Chondrocyte (in vitro differentiated cells): Measurements from ENCODE around the gene APLP2. TPM values are rescaled to one million over a fixed set of nuclear protein-coding genes. Genes with fewer than 3 reads are reported as not detected.

Experiments used
- DNase-seq: peaks from one replicate; pipeline ENCODE4 v3.0.0; 2021; ENCODE audit warnings: mixed read lengths, low spot score
- H3K27ac Mint-ChIP-seq: one replicate; pipeline ENCODE4 v1.8.0; 2021; ENCODE audit warnings: mild to moderate bottlenecking, moderate library complexity, mixed read lengths; ENCODE audit not compliant: unreplicated experiment
- H3K27me3 Mint-ChIP-seq: 2 replicates; pipeline ENCODE4 v1.8.0; 2021; ENCODE audit warnings: low read depth, mixed read lengths
- H3K36me3 Mint-ChIP-seq: 2 replicates; pipeline ENCODE4 v1.8.0; 2021; ENCODE audit warnings: low read depth, mixed read lengths
- H3K4me1 Mint-ChIP-seq: 2 replicates; pipeline ENCODE4 v1.8.0; 2021; ENCODE audit warnings: low read depth, mild to moderate bottlenecking, mixed read lengths
- H3K4me3 Mint-ChIP-seq: one replicate; pipeline ENCODE4 v1.8.0; 2021; ENCODE audit warnings: mild to moderate bottlenecking, moderate library complexity, mixed read lengths; ENCODE audit not compliant: unreplicated experiment
- H3K9me3 Mint-ChIP-seq: 2 replicates; pipeline ENCODE4 v1.8.0; 2021; ENCODE audit warnings: low read depth, mixed read lengths
- total RNA-seq: library from RNA; stranded (reverse); gene quantifications from 3 replicates; pipeline ENCODE4 v1.2.1, GENCODE V29; 2021
- TF ChIP-seq, protein P1 (sequence below): fragments of 200-600 bp; sonication (generic); IDR thresholded peaks from 2 replicates; pipeline ENCODE4 v1.5.0; 2021; ENCODE audit warnings: antibody characterized with exemption, mild to moderate bottlenecking, moderate library complexity

The APLP2 gene
- total RNA-seq, 1 donor from 2014 or later = 358 TPM

- no peaks in the 10 kb centered on the region for H3K27me3 Mint-ChIP-seq
- H3K36me3 Mint-ChIP-seq = peaks cover 26% of the 10 kb centered on the region
- H3K4me3 Mint-ChIP-seq = no peak overlapping the region
- H3K9me3 Mint-ChIP-seq = no peaks in the 10 kb centered on the region
- no peak overlapping the region for H3K27ac Mint-ChIP-seq
- TF ChIP-seq, protein P1, sequence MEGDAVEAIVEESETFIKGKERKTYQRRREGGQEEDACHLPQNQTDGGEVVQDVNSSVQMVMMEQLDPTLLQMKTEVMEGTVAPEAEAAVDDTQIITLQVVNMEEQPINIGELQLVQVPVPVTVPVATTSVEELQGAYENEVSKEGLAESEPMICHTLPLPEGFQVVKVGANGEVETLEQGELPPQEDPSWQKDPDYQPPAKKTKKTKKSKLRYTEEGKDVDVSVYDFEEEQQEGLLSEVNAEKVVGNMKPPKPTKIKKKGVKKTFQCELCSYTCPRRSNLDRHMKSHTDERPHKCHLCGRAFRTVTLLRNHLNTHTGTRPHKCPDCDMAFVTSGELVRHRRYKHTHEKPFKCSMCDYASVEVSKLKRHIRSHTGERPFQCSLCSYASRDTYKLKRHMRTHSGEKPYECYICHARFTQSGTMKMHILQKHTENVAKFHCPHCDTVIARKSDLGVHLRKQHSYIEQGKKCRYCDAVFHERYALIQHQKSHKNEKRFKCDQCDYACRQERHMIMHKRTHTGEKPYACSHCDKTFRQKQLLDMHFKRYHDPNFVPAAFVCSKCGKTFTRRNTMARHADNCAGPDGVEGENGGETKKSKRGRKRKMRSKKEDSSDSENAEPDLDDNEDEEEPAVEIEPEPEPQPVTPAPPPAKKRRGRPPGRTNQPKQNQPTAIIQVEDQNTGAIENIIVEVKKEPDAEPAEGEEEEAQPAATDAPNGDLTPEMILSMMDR = no peak
- H3K4me1 Mint-ChIP-seq = no peaks in the 10 kb centered on the region
- no peak for DNase-seq
Measured at GRCh38 chr11:130141561-130142341, 72.1 kb downstream of the APLP2 start.

DNA sequence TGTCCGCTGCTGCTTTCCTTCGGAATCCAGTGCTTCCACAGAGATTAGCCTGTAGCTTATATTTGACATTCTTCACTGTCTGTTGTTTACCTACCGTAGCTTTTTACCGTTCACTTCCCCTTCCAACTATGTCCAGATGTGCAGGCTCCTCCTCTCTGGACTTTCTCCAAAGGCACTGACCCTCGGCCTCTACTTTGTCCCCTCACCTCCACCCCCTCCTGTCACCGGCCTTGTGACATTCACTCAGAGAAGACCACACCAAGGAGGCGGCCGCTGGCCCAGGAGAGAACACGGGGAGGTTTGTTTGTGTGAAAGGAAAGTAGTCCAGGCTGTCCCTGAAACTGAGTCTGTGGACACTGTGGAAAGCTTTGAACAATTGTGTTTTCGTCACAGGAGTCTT lies 74.4 kb downstream of the APLP2 start:
- H3K4me3 Mint-ChIP-seq = no peak overlapping the region
- DNase-seq = no peak
- no peaks in the 10 kb centered on the region for H3K4me1 Mint-ChIP-seq
- H3K27me3 Mint-ChIP-seq = no peaks in the 10 kb centered on the region
- peaks cover 20% of the 10 kb centered on the region for H3K36me3 Mint-ChIP-seq
- H3K9me3 Mint-ChIP-seq = no peaks in the 10 kb centered on the region
- TF ChIP-seq, protein P1 = no peak
- H3K27ac Mint-ChIP-seq = no peak overlapping the region

DNA sequence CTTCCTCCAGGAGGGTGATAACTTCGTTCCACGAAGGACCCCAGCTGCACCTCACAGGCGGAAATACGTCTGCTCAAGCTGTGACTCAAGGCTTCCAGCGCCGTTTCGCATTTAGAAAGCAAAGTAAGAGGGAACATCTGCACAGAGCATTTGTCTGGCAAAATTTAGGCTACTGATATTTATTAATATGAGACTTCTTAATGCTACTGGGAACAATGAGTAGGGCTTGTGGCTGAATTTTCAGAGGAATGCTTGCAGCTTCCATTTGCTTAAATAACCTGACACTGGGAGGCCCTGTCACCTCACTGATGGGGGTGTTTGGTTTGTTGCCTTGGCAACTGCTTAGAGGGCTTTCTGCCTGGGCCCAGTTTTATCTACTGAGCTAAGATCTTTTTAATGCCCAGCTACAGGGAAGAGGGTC lies 75.2 kb downstream of the APLP2 start:
- H3K4me3 Mint-ChIP-seq = no peak overlapping the region
- H3K27ac Mint-ChIP-seq = no peak overlapping the region
- no peaks in the 10 kb centered on the region for H3K9me3 Mint-ChIP-seq
- H3K4me1 Mint-ChIP-seq = no peaks in the 10 kb centered on the region
- TF ChIP-seq, protein P1 = no peak
- peaks cover 20% of the 10 kb centered on the region for H3K36me3 Mint-ChIP-seq
- H3K27me3 Mint-ChIP-seq = no peaks in the 10 kb centered on the region
- DNase-seq = no peak

DNA sequence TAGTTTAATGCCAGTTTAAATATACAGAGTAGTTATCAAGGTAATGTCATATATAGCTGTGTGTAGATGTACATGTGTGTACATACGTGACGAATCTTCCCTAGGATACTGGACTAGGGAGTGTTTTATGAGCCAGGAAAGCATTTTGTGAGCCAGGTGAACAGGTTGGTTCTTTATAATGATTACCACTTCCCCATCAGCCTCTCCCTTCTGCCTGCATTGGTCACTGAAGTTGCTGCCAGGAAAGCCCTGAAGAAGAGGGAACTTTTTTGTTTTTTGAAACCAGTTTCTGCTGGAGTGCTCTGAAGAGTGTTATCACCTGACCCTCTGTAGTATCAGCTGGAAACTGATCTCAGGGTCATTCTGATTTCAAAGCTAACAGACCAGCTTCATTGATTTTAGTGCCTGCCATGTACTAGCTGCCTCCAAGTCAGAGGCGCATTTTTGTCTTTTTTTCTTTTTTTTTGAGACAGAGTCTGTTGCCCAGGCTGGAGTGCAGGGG lies 75.7 kb downstream of the APLP2 start:
- Mint-ChIP-seq H3K36me3 (peaks cover 18% of the 10 kb centered on the region), H3K4me3 (no peak overlapping the region), H3K9me3 (no peaks in the 10 kb centered on the region), H3K27ac (no peak overlapping the region), H3K27me3 (no peaks in the 10 kb centered on the region), H3K4me1 (no peaks in the 10 kb centered on the region)
- no peak for DNase-seq
- TF ChIP-seq, protein P1 = no peak

GRCh38 chr11:130145975-130146776 lies 76.5 kb downstream of the APLP2 start:
- Mint-ChIP-seq H3K9me3 (no peaks in the 10 kb centered on the region), H3K36me3 (peaks cover 18% of the 10 kb centered on the region), H3K4me1 (no peaks in the 10 kb centered on the region), H3K27ac (no peak overlapping the region), H3K4me3 (no peak overlapping the region), H3K27me3 (no peaks in the 10 kb centered on the region)
- TF ChIP-seq, protein P1 = no peak
- DNase-seq = no peak
